ENCODE measurements around the gene FGFRL1.

Gene FGFRL1

DNA sequence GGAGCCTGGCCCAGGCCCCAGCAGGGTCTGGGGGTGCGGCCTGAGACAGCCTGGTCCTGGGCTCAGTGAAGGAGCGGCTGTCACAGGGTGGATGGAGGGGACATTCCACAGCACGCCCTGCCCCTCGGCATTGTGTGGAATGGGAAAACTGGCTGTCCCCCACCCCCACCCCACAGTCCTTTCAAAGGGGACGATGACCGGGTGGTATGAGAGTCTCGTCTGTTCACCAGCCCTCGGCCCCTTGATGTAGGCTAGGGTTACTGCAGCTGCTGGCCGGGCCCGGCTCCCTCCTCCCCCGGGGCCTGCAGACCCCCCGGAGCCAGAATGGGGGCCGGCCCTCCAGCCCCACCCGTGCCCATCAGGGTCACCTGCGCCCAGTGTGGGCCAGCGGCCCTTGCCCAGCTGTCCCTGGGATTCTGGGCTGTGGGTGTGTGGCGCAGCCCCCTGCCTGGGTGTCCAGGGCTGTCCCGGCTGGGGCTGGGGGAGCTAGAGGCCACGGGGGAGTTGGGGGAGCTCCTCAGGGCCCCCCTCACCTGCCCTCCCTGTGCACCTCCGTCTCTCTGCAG, 11.7 kb downstream of the FGFRL1 start:
- no peak for DNase-seq (ENCODE audit: low read depth)

DNA sequence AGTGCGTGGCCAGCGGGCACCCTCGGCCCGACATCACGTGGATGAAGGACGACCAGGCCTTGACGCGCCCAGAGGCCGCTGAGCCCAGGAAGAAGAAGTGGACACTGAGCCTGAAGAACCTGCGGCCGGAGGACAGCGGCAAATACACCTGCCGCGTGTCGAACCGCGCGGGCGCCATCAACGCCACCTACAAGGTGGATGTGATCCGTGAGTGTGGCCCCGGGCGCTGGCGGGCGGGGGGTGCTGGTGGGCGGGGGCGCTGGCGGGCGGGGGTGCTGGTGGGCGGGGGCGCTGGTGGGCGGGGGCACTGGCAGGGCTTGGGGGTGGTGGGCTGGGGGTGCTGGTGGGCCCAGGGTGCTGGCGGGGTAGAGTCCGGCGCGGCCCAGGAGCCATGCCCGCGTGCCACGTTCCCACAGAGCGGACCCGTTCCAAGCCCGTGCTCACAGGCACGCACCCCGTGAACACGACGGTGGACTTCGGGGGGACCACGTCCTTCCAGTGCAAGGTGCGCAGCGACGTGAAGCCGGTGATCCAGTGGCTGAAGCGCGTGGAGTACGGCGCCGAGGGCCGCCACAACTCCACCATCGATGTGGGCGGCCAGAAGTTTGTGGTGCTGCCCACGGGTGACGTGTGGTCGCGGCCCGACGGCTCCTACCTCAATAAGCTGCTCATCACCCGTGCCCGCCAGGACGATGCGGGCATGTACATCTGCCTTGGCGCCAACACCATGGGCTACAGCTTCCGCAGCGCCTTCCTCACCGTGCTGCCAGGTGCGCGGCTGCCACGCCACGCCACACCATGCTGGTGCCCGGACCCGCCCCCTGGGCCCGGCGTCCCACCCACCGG, 12.7 kb downstream of the FGFRL1 start:
- no peak for DNase-seq (ENCODE audit: low read depth)

DNA sequence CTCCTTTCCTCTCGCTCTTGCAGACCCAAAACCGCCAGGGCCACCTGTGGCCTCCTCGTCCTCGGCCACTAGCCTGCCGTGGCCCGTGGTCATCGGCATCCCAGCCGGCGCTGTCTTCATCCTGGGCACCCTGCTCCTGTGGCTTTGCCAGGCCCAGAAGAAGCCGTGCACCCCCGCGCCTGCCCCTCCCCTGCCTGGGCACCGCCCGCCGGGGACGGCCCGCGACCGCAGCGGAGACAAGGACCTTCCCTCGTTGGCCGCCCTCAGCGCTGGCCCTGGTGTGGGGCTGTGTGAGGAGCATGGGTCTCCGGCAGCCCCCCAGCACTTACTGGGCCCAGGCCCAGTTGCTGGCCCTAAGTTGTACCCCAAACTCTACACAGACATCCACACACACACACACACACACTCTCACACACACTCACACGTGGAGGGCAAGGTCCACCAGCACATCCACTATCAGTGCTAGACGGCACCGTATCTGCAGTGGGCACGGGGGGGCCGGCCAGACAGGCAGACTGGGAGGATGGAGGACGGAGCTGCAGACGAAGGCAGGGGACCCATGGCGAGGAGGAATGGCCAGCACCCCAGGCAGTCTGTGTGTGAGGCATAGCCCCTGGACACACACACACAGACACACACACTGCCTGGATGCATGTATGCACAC, 13.6 kb downstream of the FGFRL1 start:
- DNase-seq (ENCODE audit: low read depth): no peak

DNA sequence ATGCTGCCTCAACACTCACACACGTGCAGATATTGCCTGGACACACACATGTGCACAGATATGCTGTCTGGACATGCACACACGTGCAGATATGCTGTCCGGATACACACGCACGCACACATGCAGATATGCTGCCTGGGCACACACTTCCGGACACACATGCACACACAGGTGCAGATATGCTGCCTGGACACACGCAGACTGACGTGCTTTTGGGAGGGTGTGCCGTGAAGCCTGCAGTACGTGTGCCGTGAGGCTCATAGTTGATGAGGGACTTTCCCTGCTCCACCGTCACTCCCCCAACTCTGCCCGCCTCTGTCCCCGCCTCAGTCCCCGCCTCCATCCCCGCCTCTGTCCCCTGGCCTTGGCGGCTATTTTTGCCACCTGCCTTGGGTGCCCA, 14.7 kb downstream of the FGFRL1 start:
- DNase-seq (ENCODE audit: low read depth): peak; percentile 16

DNA sequence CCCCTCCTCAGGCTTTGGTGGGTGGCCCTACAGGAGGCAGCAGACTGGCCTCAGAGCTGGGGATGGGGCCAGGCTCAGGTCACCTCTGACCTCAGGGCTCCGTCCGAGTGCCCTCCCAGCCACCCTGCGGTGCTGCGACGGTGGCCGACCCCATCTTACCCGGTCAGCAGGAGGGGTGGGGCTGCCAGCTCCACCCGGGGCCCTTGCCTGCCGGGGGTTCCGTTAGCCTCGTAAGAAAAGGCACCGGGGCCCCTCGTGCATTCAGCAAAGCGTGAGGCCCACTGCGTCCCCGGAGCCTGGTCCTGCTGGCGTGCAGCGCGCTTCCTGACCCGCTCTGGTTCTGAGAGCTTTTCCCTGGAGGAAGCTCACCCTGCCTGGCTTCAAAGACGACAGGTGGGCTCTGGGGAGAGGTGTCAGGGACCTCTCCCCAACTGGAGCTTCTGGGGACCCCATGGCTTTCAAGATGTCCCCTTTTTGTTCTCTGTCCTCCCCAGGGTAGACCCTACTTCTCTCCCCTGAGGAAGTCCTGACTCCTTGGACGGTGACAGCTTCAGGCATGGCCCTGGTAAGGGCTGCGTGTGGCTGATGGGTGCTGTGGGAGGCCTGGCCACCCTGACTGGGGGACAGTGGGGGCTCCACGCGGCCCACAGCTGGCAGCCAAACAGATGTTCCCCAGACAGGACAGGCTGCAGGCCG, 15.9 kb downstream of the FGFRL1 start:
- no peak for DNase-seq (ENCODE audit: low read depth)

DNA sequence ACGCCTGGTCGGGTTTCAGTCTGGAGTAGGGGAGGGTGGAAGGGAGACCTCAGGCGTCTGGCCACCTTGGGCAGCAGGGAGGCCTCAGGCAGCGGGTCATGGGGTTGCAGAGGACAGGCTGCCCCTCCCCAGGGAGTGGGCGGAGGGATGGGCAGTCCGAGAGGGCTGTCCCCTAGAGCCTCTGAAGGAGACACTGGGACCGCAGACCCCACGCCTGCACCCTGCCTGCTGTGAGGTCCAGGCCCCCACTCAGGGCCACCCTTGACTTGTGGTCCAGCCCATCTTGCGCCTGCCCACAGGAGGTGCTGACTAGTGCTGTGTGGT, 16.5 kb downstream of the FGFRL1 start:
- no peak for DNase-seq (ENCODE audit: low read depth)

DNA sequence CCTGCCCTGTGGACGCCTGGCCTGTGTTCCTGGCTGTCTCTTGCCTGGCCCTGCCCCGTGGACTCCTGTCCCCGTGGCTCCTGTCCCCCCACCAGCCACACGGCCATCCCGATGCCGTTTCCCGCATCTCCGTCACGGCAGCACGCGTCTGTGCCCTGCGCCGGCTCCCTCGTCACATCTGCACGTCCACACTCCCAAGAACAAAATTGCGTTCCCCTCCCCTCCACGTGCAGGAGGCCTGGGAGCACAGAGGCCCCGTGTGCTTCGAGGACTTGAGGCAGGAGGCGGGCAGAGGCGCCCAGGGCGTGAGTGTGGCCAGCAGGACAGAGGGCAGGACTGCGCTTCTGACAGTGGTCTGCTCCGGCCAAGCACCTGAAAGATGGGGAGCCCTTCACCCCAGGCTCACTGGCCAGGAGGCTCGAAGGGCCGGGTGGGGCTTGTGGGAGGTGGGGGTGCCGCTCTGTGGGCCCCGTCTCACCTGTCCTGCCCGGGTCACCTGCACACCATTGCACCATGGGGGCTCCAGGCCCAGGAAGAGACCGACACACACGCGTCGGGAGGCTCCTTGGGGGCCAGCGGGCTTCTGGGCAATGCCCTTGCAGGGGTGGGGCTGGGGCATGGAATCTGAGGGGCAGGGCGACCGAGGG, 17.3 kb downstream of the FGFRL1 start:
- no peak for DNase-seq (ENCODE audit: low read depth)

DNA sequence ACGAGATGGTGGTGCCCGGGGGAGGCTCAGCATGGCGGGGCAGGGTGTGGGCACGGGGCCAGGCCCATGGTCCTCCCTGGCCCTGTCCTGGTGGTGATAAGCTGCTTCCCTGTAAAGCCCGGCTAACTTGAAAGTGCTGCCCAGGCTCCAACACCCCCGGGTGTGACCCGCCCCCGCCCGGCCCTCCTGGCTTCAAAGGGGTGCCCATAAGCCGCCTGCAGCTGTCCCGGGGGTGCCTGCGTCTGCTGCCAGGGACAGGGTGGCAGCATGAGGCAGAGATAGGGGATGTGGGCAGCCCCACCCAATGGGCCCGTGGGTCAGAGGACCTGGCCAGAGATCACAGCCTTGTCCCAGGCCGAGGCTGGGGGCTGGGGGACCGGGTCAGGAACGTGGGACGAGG, 18.1 kb downstream of the FGFRL1 start:
- DNase-seq (ENCODE audit: low read depth): no peak

DNA sequence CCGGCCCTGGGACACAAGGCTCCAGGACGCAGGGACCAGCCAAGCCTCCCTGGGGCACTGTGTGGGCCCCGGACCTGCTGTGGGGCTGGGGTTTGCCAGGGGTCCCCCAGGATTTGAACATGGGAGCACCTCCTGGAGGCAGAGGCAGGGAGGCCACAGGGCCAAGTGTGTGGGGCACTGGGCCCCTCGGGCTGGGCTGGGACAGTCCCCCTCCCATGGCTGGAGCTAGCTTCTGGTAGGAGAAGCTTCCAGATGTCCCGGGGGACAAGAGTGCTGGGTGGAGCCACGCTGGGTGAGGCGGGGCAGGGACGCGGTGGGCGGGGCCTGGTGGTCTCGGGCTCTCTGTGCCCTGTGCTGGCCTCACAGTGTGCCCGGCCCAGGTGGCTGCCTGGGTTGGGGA, 18.6 kb downstream of the FGFRL1 start:
- DNase-seq (ENCODE audit: low read depth): no peak

DNA sequence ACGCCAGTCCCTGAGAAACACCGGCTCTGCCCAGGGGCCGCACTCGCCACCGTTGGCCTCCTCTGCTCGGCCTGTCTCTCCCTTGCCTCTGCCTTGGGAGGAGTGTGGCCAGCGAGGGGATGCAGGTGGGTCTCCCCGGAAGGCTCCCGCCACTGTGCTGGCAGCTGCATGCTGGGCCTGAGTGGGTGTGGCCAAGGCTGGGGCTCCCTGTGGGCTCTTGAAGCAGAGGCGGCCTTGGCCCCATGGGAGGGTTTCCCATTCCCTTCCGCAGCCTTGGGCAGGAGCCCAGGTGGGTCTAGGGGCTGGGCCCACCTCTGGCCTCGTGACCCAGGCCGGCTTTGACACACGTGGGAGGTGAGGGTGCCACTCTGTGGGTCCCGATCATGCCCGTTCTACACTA, 19.1 kb downstream of the FGFRL1 start:
- DNase-seq (ENCODE audit: low read depth): no peak

DNA sequence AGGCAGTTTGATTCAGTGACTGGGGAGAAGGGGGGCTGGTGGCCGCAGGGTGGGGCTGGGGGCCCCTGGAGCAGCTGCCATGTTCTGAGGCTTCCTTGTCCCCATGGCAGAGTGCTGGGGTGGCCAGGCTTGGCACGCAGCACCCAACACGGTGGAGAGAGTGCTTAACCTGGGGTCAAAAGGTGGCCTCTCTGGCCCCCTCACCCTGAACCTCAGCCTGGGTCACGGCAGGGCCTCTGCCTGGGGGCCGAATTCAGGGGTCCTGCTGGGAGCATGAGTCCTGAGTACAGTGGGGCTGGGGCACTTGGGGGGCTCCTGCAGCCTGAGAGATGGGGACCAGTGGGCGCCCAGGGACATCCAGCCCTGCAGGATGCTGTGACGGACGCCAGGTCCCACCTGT, 19.9 kb downstream of the FGFRL1 start:
- no peak for DNase-seq (ENCODE audit: low read depth)

DNA sequence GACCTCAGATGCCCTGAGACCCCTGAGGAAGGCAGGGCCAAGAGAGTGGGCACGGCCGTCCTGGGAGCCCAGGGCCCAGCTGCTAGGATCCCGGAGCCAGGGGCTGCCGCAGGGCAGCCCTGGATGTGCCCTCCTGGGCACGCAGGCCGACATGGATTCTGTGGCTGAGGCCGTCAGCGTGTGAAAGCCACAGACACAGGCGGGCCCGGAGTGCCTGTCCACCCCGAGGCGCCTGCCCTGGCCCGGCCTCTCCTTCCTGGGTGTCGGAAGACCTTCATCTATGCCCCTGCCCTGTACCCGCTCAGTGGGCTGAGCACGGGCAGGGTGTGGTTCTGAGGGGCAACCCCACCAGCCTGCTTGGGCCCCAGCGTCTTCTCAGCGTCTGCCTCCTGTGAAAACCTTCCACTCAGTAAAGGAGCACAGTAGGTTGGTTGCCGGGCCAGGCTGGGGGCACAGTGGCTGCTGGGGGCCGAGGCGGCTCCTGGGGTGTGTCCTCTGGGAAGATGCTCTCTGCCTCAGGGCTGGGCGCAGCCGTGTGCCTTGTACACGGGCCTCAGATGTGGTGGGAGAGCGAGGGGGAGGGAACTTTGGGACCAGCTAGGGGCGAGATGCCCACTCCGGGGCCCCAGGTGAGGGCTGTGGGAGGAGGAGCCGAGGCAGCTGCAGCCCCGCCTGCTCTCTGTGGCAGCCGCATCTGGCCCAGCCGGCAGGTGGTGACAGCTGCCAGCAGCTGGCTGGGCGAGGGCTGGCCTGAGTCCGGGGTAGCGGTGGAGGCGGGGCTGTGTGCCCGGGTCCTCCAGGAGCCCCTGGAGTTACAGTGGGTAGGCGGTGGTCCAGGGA, 20.8 kb downstream of the FGFRL1 start:
- DNase-seq (ENCODE audit: low read depth): no peak

DNA sequence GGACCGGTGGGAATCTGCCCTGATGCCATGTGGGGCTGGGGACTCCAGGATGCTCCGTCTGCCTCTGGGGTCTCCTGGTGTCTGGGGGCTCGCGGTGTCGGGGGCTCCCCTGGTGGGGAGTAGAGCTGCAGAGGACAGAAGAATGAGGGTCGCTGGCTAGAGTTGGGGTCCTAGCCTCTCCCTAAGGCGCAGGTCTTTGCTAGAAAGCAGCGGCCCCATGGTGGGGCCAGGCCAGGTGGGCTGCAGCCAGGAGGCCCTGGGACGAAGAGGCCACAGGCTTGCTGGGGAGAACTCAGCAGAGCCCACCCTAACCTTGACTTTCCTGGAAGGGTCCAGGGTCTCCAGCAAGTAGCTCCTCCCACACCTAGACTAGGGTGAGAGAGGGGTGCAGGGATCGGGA, 21.4 kb downstream of the FGFRL1 start:
- DNase-seq (ENCODE audit: low read depth): no peak

DNA sequence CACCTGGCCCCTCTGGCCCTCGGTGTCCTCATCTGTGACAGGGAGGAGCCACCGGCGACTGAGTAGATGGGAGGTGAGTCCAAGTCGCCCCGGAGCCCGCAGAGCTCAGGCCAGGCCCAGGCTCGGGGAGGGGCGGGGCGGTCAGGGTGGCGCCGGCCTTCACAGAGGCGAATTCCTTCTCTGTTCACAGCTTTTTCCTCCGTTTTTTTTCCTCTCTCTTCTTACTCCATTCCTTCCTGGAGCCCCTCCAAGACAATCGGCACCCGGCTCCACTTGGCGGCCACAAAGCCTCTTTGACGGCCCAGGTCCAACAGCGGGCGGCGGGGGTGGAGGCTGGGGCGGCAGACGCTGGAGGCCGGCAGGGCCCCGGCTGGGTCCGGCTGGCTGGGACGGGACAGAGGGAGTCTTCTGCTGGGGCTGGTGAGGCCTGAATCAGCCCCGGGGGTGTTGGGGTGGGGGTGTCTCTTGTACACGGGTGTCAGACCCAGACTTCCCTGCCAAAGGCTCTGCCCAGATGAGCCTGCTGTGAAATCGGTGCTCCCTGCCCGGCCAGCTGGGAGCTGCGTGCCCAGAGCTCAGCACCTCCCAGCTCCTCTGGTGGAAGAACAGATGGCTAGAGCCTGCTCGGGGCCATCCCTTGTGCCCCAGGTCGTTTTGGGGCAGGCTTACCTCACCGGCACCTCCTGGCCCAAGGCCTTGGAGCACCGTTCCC, 22.6 kb downstream of the FGFRL1 start:
- DNase-seq (ENCODE audit: low read depth): no peak

DNA sequence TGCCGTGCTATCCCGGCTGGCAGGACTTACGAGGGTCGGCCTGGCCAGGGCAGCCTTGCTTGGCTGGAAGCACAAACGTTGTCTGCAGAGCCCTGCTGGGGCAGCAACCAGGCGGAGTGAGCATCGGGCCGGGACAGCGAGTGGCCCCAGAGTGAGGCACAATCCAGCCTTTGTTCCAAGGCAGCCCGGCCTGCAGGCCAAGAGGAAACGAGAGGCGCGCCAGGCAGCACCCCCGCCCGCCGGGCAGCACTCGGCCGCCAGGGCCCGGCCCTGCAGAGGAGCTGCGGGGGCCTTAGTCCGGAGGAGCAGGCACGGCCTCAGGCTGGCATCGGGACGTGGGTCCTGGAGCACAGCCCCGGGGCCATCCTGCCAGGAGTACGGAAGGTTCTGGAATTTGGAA, 24.1 kb downstream of the FGFRL1 start:
- no peak for DNase-seq (ENCODE audit: low read depth)

DNA sequence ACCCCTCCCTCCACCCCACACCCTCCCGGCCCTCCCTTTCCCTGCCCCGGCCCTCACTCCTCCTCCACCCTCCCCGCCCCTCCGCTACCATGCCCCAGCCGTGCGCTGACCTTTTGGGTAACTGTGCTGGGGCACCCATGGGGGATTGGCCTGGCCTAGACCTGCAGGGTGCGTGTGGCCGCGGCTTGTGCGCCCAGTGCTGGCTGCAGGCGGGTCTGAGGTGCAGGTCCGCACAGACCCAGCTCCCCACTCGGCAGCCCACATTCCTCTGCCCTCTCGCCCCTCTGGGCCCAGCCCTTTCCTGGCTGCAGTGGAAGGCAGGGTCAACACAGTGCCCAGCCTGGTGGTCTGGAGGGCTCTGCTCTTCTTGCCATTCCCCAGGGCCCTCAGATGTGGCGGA, 24.7 kb downstream of the FGFRL1 start:
- DNase-seq (ENCODE audit: low read depth): no peak

DNA sequence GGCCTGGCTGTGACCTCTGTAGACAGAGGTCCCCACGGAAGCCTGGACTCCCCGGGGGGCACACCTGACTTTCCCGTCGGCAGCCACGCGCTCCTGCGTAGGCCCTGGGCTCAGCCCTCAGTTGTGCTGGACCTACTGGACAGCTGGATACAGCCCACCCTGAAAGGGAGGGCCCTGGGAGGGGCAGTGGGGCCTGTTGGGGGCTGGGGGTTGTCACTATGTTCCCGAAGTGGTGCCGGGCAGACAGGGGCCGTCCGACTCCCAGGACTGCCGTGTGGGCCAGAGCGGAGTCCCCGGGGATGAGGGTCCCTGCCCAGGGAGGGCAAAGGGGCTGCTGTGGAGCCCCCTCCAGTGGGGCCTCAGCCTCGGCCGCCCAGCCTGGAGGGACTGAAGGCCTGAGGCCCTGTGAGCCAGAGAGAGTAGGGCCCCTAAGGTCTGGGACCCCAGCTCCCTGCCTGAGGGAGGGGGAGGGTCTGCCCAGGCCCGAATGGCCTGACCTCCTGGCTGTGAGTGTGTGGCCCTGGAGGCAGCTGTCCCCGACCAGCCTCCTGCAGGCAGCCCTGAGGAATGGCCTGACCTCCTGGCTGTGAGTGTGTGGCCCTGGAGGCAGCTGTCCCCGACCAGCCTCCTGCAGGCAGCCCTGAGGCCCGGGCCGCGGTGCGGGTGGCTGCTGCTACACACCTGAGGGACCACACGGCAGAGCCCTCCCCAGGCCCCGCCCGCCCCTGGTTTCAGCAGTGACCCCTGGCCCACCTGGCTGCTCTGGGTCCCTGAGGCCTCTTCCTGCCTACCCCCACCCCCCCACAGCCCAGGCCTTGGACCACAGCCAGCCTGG, 25.8 kb downstream of the FGFRL1 start:
- DNase-seq (ENCODE audit: low read depth): no peak

DNA sequence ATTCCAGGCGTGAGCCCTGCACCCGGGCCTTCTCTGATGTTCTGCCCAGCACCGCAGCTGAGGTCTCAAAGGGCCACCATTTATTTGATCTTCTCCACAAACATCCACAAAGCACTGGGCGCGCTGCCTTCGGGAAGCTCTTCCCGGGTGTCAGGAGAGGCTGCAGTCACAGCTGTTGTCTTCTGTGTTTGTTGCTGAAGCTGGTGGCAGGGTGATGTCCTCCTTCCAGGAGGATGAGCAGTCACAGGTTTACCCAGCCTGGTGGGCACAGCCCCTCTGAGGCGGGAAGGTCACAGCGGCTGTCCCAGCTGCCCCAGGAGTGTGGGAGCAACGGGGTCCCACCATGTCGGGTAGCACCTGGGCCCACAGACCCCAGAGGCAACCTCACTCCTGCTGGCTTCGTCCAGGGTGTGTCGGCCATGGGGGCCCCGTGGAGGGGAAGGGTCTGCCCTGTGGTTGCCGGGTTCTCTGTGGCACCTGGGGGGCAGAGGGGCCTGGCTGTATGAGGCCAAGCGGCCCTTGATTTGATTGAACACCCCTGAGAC, 27.6 kb downstream of the FGFRL1 start:
- DNase-seq (ENCODE audit: low read depth): no peak

DNA sequence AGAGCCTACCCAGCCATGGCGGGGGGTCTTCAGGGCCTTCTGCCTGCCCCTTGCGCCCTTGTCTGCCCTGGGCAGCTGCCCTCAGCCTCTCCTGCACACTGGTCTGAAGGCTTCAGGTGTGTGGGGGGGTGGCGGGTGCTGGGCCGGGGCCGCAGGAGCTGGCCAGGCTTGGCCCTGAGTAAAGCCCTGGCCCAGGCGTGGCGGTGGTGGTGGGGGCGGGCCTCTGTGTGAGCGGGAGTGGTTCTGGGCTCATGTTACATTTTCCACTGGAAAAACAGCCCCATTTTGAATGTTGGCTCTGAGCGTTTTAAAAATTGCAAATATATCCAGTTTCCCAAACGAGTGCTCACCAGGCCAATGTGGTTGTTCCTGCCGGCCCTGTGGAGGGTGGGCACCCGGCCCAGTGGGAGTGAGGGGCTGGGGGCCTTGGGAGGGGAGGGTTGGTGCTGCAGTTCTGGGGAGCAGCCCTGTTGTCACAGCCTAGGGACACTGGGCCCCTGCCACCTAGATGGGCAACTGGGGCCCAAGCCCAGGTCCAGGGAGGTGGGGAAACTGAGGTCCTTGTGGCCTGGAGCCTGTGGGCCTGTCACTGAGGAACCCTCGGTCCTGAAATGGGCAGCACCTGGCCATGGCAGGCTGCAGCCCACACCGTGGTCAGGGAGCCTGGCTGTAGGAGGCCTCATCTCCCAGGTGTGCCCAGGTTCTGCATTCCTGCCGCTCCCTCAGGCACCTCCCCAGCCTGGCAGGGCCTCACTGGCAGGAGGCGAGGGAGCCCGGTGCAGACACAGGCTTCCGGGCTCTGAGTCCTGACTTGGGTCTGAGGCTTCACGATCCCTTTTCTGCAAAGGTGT, 28.3 kb downstream of the FGFRL1 start:
- no peak for DNase-seq (ENCODE audit: low read depth)
